ENCODE data around the gene RUNX2. TPM values are rescaled to one million over a fixed set of nuclear protein-coding genes. Genes with fewer than 3 reads are reported as not detected.

The RUNX2 gene
- total and polyA plus RNA-seq, 2 of the 8 experiments (the other 6 are each of a cell fraction or from before 2014, with no cell fraction given), result 0.26 to 1.2 TPM

DNA sequence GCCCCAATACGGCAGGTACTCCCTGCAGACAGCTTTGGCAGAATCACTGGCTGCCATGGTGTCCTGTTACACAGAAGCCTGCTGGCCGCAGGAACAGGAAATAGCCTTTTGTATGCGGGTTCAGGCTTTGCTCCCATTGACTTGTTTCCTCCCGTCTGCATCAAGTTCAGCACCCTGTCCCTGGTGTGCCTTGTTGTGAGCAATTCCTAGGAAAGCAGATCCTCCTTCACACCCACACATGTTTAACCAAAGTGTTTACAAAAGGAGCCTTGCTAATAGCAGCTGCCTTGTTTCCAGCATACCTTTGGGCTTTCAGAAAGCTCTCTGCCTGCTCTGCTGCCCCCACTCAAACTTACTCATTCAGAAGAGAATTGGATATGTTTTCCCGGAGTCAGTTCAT, 176.8 kb downstream of the RUNX2 start:
- no peak overlapping the region; a peak in 1 of 7 replicates for H3K9ac ChIP-seq (replicated peaks in 1 of 4; ENCODE audit: extremely low read depth in 1 of 4, low read depth in 3 of 4, low read length in 3 of 4)
- no peaks in the 10 kb centered on the region for H3K23me2 ChIP-seq (ENCODE audit: low read depth, low read length)
- no peaks in the 10 kb centered on the region for H3K27me3 ChIP-seq (replicated peaks in 1 of 4; ENCODE audit: control insufficient read depth in 3 of 4, extremely low read depth in 1 of 4, insufficient read depth in 3 of 4, low read length in 3 of 4)
- no peak overlapping the region for H2BK12ac ChIP-seq (ENCODE audit: low read depth, low read length)
- H2BK120ac ChIP-seq (replicated peaks; ENCODE audit: low read depth, low read length), result no peak overlapping the region
- H3K23ac ChIP-seq (ENCODE audit: insufficient read length), result no peak overlapping the region
- no peak overlapping the region for H2BK15ac ChIP-seq (ENCODE audit: low read length)
- H3K4me2 ChIP-seq (ENCODE audit: insufficient read depth in 1 of 2, low read depth in 2 of 2, low read length in 2 of 2), result peak overlapping the region; percentile 29 to 53; a peak in 3 of 4 replicates
- TF ChIP-seq YY1 (IDR thresholded peaks at IDR 0.05; ENCODE audit: low read depth, low read length) (0 out of 2 replicates have a peak, but pooled peaks have one; percentile 37), TAF1 (IDR thresholded peaks at IDR 0.05; ENCODE audit: low read depth, low read length) (peak; percentile 42; the same call in 1 of the 2 replicates), CTCF (IDR thresholded peaks at IDR 0.05; ENCODE audit: control extremely low read depth in 1 of 3, insufficient read depth in 1 of 3, low read depth in 1 of 3, low read length in 3 of 3) (no peak), POLR2A (IDR thresholded peaks at IDR 0.05; ENCODE audit: control extremely low read depth in 1 of 2, low read depth in 2 of 2, low read length in 2 of 2) (0 out of 3 replicates have a peak, but pooled peaks of 1 of the 2 experiments have one; percentile 24), ASH2L (IDR thresholded peaks at IDR 0.05; ENCODE audit: low read length) (peak; percentile 66), BRCA1 (IDR thresholded peaks at IDR 0.05; ENCODE audit: low read depth, low read length) (no peak)
- ChIA-PET POLR2A (ENCODE audit: partially characterized antibody) (interaction anchor here (0.7 kb wide), 3 partner anchors 8 to 16 kb away, joined by 3 to 5 read pairs (median 3); no protein-coding TSS in a partner anchor), CTCF (ENCODE audit: partially characterized antibody) (interaction anchor here (1.6 kb wide), 1 partner anchor 22 kb away, joined by 4 read pairs; no protein-coding TSS in a partner anchor)
- peak overlapping the region; percentile 59; the same call in 1 of the 2 replicates for H3K27ac ChIP-seq (ENCODE audit: low read depth, low read length)
- H3K79me1 ChIP-seq (ENCODE audit: low read depth, low read length), result no peaks in the 10 kb centered on the region
- H2BK5ac ChIP-seq (ENCODE audit: low read depth, low read length), result peak overlapping the region; percentile 36; the same call in 1 of the 2 replicates
- H2AFZ ChIP-seq (ENCODE audit: low read length), result peak overlapping the region; percentile 97
- H3K18ac ChIP-seq (ENCODE audit: extremely low read depth, low read length), result no peak overlapping the region
- H2AK5ac ChIP-seq (ENCODE audit: low read depth, low read length), result no peak overlapping the region
- no peak overlapping the region for H2BK20ac ChIP-seq (ENCODE audit: low read length)
- no peaks in the 10 kb centered on the region for H3K36me3 ChIP-seq (ENCODE audit: control insufficient read depth in 2 of 4, insufficient read depth in 4 of 4, low read length in 3 of 4)
- 38% methylated on average over 5 of the region's 5 CpGs; no CpG with 5 or more reads in 1 of the 2 experiments for WGBS, 2 experiments (ENCODE audit: extremely low coverage in 1 of 2, insufficient coverage in 1 of 2, insufficient read length in 1 of 2, insufficient replicate concordance in 2 of 2, low coverage in 1 of 2, low lambda C conversion rate in 2 of 2, missing lambda C conversion rate in 1 of 2)
- H3K4ac ChIP-seq (replicated peaks; ENCODE audit: insufficient read length, low read depth, low read length), result no peak overlapping the region
- no peak overlapping the region for H4K5ac ChIP-seq (ENCODE audit: insufficient read length, low read depth, low read length)
- no peaks in the 10 kb centered on the region for H4K20me1 ChIP-seq (replicated peaks in 1 of 2; ENCODE audit: control insufficient read depth in 1 of 2, insufficient read depth in 2 of 2, low read length in 2 of 2)
- H3K9me3 ChIP-seq (ENCODE audit: insufficient read depth in 2 of 2, low read depth in 1 of 2, low read length in 1 of 2), result no peaks in the 10 kb centered on the region
- no peak overlapping the region for H3K56ac ChIP-seq (replicated peaks; ENCODE audit: insufficient read length, low read depth, low read length)
- DNase-seq (ENCODE audit: low read depth in 1 of 2, low spot score in 2 of 2) (peak in 1 of 2 experiments; percentile 58), FAIRE-seq (peak; percentile 52)
- no peak overlapping the region for H3K14ac ChIP-seq (ENCODE audit: insufficient read length)
- H3K4me3 ChIP-seq (ENCODE audit: extremely low read depth in 1 of 4, insufficient read depth in 2 of 4, low read depth in 3 of 4, low read length in 4 of 4), result no peak overlapping the region
- H3K79me2 ChIP-seq (ENCODE audit: control insufficient read depth in 1 of 2, insufficient read depth in 2 of 2, low read length in 2 of 2), result no peaks in the 10 kb centered on the region
- H4K8ac ChIP-seq (ENCODE audit: extremely low read depth, insufficient read depth, low read length), result peak overlapping the region; percentile 53; the same call in 1 of the 2 replicates
- no peak overlapping the region for H4K91ac ChIP-seq (replicated peaks; ENCODE audit: insufficient read length, low read length)
- H3K4me1 ChIP-seq (replicated peaks in 1 of 4; ENCODE audit: control insufficient read depth in 3 of 4, insufficient read depth in 4 of 4, low read length in 3 of 4), result peaks cover 2 to 8% (median 7%) of the 10 kb centered on the region in 4 experiments; a peak in 6 of 7 replicates

Data from H1 (cell line).